PC-9 (cell line): ENCODE results near the gene SEC24B.

ENCODE experiments used
- EZH2 ChIP-seq: fragments of 200-600 bp; sonication (generic); IDR thresholded peaks from 2 replicates; pipeline ENCODE4 v1.8.0; 2017; ENCODE audit warnings: antibody characterized with exemption, low read depth
- TF ChIP-seq, protein P1 (sequence below): fragments of 200-600 bp; sonication (generic); conservative IDR thresholded peaks from 2 replicates; pipeline ENCODE4 v1.6.1; 2017; ENCODE audit warnings: mixed run types, antibody characterized with exemption, mild to moderate bottlenecking, moderate library complexity

DNA sequence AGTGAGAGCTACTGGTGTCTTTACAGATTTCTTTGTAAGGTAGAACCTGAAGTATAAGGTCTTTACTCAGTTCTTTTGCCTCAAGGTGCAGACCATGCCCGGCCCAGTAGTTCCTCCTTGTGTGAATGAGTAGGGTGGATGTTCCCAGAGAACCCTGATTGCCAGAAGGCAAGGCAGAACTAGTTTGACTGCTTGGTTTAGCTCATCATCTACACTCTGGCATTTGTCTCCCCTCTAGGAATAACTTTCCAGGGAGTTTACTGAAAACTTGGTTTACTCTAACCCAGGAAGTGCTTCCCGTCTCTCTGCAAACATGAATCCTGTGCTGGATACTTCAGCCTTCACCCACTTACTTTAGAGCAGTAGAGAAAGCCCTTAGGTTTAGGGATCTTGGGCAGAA is 155.5 kb downstream of the SEC24B start:
- TF ChIP-seq, protein P1, sequence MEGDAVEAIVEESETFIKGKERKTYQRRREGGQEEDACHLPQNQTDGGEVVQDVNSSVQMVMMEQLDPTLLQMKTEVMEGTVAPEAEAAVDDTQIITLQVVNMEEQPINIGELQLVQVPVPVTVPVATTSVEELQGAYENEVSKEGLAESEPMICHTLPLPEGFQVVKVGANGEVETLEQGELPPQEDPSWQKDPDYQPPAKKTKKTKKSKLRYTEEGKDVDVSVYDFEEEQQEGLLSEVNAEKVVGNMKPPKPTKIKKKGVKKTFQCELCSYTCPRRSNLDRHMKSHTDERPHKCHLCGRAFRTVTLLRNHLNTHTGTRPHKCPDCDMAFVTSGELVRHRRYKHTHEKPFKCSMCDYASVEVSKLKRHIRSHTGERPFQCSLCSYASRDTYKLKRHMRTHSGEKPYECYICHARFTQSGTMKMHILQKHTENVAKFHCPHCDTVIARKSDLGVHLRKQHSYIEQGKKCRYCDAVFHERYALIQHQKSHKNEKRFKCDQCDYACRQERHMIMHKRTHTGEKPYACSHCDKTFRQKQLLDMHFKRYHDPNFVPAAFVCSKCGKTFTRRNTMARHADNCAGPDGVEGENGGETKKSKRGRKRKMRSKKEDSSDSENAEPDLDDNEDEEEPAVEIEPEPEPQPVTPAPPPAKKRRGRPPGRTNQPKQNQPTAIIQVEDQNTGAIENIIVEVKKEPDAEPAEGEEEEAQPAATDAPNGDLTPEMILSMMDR, result no peak
- no peak for TF ChIP-seq EZH2
